ENCODE data around the gene NDUFB11. TPM values are rescaled to one million over a fixed set of nuclear protein-coding genes. Genes with fewer than 3 reads are reported as not detected.

The NDUFB11 gene
- total and polyA plus RNA-seq, 8 donors, result 45.3 to 408 (median 94.3) TPM

DNA sequence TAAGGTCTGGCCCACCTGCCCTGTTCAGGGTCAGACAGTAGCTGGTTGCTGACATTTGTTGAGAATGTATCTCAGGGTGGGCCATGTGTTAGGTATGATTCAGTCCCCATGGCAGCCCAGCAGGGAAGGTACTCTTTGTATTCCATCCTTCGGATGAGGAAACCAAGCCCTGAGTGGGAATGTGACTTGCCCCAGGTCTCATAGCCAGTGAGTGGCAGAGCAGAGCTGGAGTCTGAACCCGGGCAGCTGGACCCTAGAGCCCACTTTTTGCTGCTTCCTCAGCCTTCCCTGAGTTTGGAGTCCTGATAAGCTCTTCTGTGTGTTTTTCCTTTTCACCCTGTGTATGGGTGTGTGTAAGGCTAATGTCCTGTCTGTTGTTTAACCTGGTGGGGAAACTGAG, 27.5 kb upstream of the NDUFB11 start:
- intact Hi-C loops (cut with DNase I; ENCODE audit: low total_unique reads), result no loop called here
- no peak for TF ChIP-seq EP300 (IDR thresholded peaks at IDR 0.05)
- TF ChIP-seq, protein P1, sequence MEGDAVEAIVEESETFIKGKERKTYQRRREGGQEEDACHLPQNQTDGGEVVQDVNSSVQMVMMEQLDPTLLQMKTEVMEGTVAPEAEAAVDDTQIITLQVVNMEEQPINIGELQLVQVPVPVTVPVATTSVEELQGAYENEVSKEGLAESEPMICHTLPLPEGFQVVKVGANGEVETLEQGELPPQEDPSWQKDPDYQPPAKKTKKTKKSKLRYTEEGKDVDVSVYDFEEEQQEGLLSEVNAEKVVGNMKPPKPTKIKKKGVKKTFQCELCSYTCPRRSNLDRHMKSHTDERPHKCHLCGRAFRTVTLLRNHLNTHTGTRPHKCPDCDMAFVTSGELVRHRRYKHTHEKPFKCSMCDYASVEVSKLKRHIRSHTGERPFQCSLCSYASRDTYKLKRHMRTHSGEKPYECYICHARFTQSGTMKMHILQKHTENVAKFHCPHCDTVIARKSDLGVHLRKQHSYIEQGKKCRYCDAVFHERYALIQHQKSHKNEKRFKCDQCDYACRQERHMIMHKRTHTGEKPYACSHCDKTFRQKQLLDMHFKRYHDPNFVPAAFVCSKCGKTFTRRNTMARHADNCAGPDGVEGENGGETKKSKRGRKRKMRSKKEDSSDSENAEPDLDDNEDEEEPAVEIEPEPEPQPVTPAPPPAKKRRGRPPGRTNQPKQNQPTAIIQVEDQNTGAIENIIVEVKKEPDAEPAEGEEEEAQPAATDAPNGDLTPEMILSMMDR (IDR thresholded peaks at IDR 0.05), result no peak
- H3K27ac ChIP-seq, result no peak overlapping the region
- H3K36me3 ChIP-seq, result peaks cover 22 to 82% (median 80%) of the 10 kb centered on the region in 4 donors
- H3K27me3 ChIP-seq, result peaks cover 0 to 14% (median 0%) of the 10 kb centered on the region in 3 donors
- H3K4me3 ChIP-seq, result no peak overlapping the region
- no peaks in the 10 kb centered on the region for H3K4me1 ChIP-seq
- WGBS, 5 donors, result 76 to 100% (median 91%) methylated on average over 1 to 2 of the region's 2 CpGs
- peak in 1 of 2 donors; percentile 9 for DNase-seq
- H3K9me3 ChIP-seq, result no peaks in the 10 kb centered on the region

DNA sequence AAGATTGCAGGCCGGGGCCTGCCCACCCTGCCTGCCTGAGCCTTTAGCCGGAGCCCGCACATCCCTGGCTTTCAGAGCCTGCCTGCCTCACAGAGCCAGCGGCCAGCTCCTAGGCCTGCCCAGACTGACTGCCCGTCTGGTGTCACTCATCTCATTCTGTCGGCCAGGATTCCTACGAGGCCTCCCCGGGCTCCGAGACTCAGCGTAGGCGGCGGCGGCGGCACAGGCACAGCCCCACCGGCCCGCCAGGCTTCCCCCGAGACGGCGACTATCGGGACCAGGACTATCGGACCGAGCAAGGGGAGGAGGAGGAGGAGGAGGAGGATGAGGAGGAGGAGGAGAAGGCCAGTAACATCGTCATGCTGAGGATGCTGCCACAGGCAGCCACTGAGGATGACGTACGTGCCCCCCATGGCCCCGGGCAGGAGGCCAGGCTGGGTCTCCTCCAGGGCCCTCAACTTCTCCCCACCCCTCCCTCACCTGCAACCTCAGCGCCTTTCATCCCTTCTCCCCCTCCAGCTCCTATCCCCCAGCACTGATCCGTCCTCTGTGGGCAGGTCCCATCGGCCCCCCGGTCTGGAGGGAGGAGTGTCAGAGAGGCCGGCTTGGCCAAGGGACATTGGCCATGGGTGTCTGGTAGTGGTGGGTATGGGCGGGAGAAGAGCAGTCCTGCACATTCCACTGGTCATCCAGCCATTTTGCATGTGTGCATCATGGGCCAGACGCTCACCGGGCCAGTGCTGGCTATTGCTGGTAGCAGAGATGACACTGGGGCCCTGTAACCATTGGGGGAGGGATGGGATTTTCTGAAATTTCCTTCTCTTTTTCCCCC, 26.6 kb upstream of the NDUFB11 start:
- peaks cover 0 to 3% (median 0%) of the 10 kb centered on the region in 4 donors for H3K9me3 ChIP-seq
- TF ChIP-seq POLR2A (IDR thresholded peaks at IDR 0.05) (no peak), EP300 (IDR thresholded peaks at IDR 0.05) (no peak), POLR2AphosphoS5 (IDR thresholded peaks at IDR 0.05) (no peak)
- TF ChIP-seq, protein P1 (IDR thresholded peaks at IDR 0.05), result no peak
- H3K4me1 ChIP-seq, result no peaks in the 10 kb centered on the region
- no peak overlapping the region for H3K4me3 ChIP-seq
- H3K27ac ChIP-seq, result no peak overlapping the region
- H3K36me3 ChIP-seq, result peaks cover 22 to 73% (median 71%) of the 10 kb centered on the region in 4 donors
- H3K27me3 ChIP-seq, result peaks cover 0 to 12% (median 0%) of the 10 kb centered on the region in 3 donors
- intact Hi-C loops (cut with DNase I; ENCODE audit: low total_unique reads), result no loop called here
- peak in 1 of 2 donors; percentile 21 for DNase-seq
- 83 to 96% (median 94%) methylated on average over 22 to 34 of the region's 34 CpGs for WGBS, 5 donors

DNA sequence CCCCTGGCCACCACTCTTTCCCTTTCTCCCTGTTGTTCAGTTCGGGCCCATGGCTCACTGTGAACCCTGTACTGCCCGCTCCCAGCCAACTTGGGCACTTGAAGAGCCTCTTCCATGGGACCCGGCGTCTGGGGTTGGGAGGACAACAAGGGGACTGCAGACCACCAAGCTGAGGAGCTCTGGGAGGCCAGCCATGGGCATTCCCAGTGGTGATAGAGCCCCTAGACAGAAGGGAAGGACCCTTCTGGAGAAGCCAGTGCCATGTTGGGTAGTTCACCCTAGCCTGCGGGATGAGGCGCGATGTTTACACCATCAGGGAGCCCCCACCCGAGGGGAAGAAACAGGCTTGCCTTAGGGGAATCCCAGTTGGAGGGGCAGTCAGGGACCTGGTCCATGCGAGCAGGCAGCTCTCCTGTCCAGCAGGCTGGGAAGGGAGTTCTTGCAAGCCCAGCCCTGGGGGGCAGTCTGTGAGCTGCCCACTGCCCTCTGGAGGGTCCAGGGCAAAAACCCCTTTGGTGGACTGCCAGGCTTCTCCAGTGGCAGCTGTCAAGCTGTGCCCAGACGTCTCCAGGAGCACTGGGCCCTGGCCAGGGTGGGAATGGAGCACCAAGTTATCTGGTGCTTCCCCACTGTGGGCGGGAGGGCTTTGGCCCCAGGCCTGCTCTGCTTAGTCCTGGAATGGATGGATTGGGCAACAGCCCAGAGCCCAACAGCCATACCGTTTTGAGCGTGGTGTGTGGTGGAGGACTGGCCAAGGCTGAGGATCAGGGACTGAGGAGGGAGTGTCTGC, 25.4 kb upstream of the NDUFB11 start:
- H3K9me3 ChIP-seq, result peaks cover 0 to 7% (median 0%) of the 10 kb centered on the region in 4 donors
- no peak overlapping the region for H3K4me3 ChIP-seq
- no peak overlapping the region for H3K27ac ChIP-seq
- peak in 1 of 2 donors; percentile 23 for DNase-seq
- H3K36me3 ChIP-seq, result peaks cover 17 to 62% (median 59%) of the 10 kb centered on the region in 4 donors
- WGBS, 5 donors, result 67 to 81% (median 73%) methylated on average over 3 to 13 of the region's 13 CpGs
- no peaks in the 10 kb centered on the region for H3K4me1 ChIP-seq
- intact Hi-C loops (cut with DNase I; ENCODE audit: low total_unique reads), result no loop called here
- peaks cover 0 to 6% (median 0%) of the 10 kb centered on the region in 3 donors for H3K27me3 ChIP-seq
- no peak for TF ChIP-seq EP300 (IDR thresholded peaks at IDR 0.05)
- no peak for TF ChIP-seq POLR2A (IDR thresholded peaks at IDR 0.05)
- TF ChIP-seq POLR2AphosphoS5 (IDR thresholded peaks at IDR 0.05), result no peak
- TF ChIP-seq, protein P1 (IDR thresholded peaks at IDR 0.05), result no peak

DNA sequence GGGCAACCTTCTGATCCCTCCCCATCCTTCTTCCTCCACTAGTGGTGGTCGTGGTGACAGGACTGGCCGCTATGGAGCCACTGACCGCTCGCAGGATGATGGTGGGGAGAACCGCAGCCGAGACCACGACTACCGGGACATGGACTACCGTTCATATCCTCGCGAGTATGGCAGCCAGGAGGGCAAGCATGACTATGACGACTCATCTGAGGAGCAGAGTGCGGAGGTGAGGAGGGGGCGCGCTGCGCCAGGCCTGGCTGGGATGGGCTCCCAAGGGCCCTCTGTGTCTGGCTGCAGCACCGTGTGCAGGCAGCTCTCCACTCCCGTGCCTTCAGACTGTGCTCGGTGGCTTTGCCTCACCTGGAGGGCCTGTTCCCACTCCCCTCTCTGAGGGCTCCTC, 24.8 kb upstream of the NDUFB11 start:
- H3K27ac ChIP-seq, result no peak overlapping the region
- H3K4me1 ChIP-seq, result no peaks in the 10 kb centered on the region
- TF ChIP-seq EP300 (IDR thresholded peaks at IDR 0.05), result no peak
- TF ChIP-seq POLR2A (IDR thresholded peaks at IDR 0.05), result no peak
- TF ChIP-seq, protein P1 (IDR thresholded peaks at IDR 0.05), result no peak
- TF ChIP-seq POLR2AphosphoS5 (IDR thresholded peaks at IDR 0.05), result no peak
- H3K36me3 ChIP-seq, result peaks cover 14 to 55% (median 53%) of the 10 kb centered on the region in 4 donors
- peaks cover 0 to 6% (median 0%) of the 10 kb centered on the region in 3 donors for H3K27me3 ChIP-seq
- intact Hi-C loops (cut with DNase I; ENCODE audit: low total_unique reads), result no loop called here
- 86 to 93% (median 93%) methylated on average over 7 to 19 of the region's 19 CpGs for WGBS, 5 donors
- no peak overlapping the region for H3K4me3 ChIP-seq
- peaks cover 0 to 14% (median 3%) of the 10 kb centered on the region in 4 donors for H3K9me3 ChIP-seq
- peak in 1 of 2 donors; percentile 13 for DNase-seq
